ENCODE results near the gene CYP2F1. TPM values are rescaled to one million over a fixed set of nuclear protein-coding genes. Genes with fewer than 3 reads are reported as not detected.
"Not testable (repeated sequence)": the region's sequence is repeated elsewhere in the genome, so short reads cannot be mapped to it uniquely, and the experiment has no call there.

CYP2F1 gene
- total RNA-seq = not detected in 2 replicates

- no peaks in the 10 kb centered on the region for H3K36me3 Mint-ChIP-seq (ENCODE audit: low read depth)
- peaks cover 6% of the 10 kb centered on the region for H3K27me3 Mint-ChIP-seq (ENCODE audit: insufficient read depth)
- intact Hi-C loops (cut with micrococcal nuclease) = no loop called here
- no peak for DNase-seq (ENCODE audit: low spot score)
- no peaks in the 10 kb centered on the region for H3K9me3 Mint-ChIP-seq
- no peak within 1 kb of the TSS for H3K4me3 Mint-ChIP-seq
- H3K4me1 Mint-ChIP-seq (ENCODE audit: low read depth) = no peaks in the 10 kb centered on the region
- no peak within 1 kb of the TSS for H3K27ac Mint-ChIP-seq
Observed at GRCh38 chr19:41114132-41114531, at the start of gene CYP2F1. TSS of gene CYP2F1 (plus strand) at chr19:41114432. CDS start at chr19:41116189, 1,757 bp downstream.

GRCh38 chr19:41064974-41065569 lies 49.2 kb upstream of the CYP2F1 start:
- Mint-ChIP-seq H3K4me1 (ENCODE audit: low read depth) (no peaks in the 10 kb centered on the region), H3K9me3 (no peaks in the 10 kb centered on the region), H3K27me3 (ENCODE audit: insufficient read depth) (peaks cover 20% of the 10 kb centered on the region), H3K36me3 (ENCODE audit: low read depth) (no peaks in the 10 kb centered on the region), H3K4me3 (no peak overlapping the region), H3K27ac (no peak overlapping the region)
- DNase-seq (ENCODE audit: low spot score) = no peak
- intact Hi-C loops (cut with micrococcal nuclease) = no loop called here

GRCh38 chr19:41076286-41076685 lies 37.9 kb upstream of the CYP2F1 start:
- Mint-ChIP-seq H3K9me3 (no peaks in the 10 kb centered on the region), H3K36me3 (ENCODE audit: low read depth) (no peaks in the 10 kb centered on the region), H3K27me3 (ENCODE audit: insufficient read depth) (peaks cover 30% of the 10 kb centered on the region), H3K4me1 (ENCODE audit: low read depth) (no peaks in the 10 kb centered on the region), H3K27ac (no peak overlapping the region), H3K4me3 (no peak overlapping the region)
- DNase-seq (ENCODE audit: low spot score) = no peak
- intact Hi-C loops (cut with micrococcal nuclease) = no loop called here

GRCh38 chr19:41083516-41083915 lies 30.7 kb upstream of the CYP2F1 start:
- H3K9me3 Mint-ChIP-seq = no peaks in the 10 kb centered on the region
- no peaks in the 10 kb centered on the region for H3K36me3 Mint-ChIP-seq (ENCODE audit: low read depth)
- H3K27ac Mint-ChIP-seq = no peak overlapping the region
- H3K4me1 Mint-ChIP-seq (ENCODE audit: low read depth) = no peaks in the 10 kb centered on the region
- no peak overlapping the region for H3K4me3 Mint-ChIP-seq
- H3K27me3 Mint-ChIP-seq (ENCODE audit: insufficient read depth) = peaks cover 15% of the 10 kb centered on the region
- intact Hi-C loops (cut with micrococcal nuclease) = no loop called here
- DNase-seq (ENCODE audit: low spot score) = no peak

- H3K27ac Mint-ChIP-seq = no peak overlapping the region
- H3K36me3 Mint-ChIP-seq (ENCODE audit: low read depth) = no peaks in the 10 kb centered on the region
- no peak for DNase-seq (ENCODE audit: low spot score)
- no peak overlapping the region for H3K4me3 Mint-ChIP-seq
- intact Hi-C loops (cut with micrococcal nuclease) = no loop called here
- no peaks in the 10 kb centered on the region for H3K4me1 Mint-ChIP-seq (ENCODE audit: low read depth)
- no peaks in the 10 kb centered on the region for H3K9me3 Mint-ChIP-seq
- H3K27me3 Mint-ChIP-seq (ENCODE audit: insufficient read depth) = peaks cover 24% of the 10 kb centered on the region
Observed at GRCh38 chr19:41085748-41086415, 28.4 kb upstream of the CYP2F1 start.

- H3K4me1 Mint-ChIP-seq (ENCODE audit: low read depth) = no peaks in the 10 kb centered on the region
- intact Hi-C loops (cut with micrococcal nuclease) = no loop called here
Observed at GRCh38 chr19:41088151-41088550, 26.1 kb upstream of the CYP2F1 start, which contains the start of gene CYP2A13. TSS of gene CYP2A13 (plus strand) at chr19:41088451. CDS start at chr19:41088472, 21 bp downstream.

GRCh38 chr19:41089959-41090358 lies 24.3 kb upstream of the CYP2F1 start:
- peaks cover 34% of the 10 kb centered on the region for H3K27me3 Mint-ChIP-seq (ENCODE audit: insufficient read depth)
- H3K27ac Mint-ChIP-seq = no peak overlapping the region
- no peaks in the 10 kb centered on the region for H3K36me3 Mint-ChIP-seq (ENCODE audit: low read depth)
- no peak for DNase-seq (ENCODE audit: low spot score)
- no peaks in the 10 kb centered on the region for H3K4me1 Mint-ChIP-seq (ENCODE audit: low read depth)
- H3K9me3 Mint-ChIP-seq = no peaks in the 10 kb centered on the region
- H3K4me3 Mint-ChIP-seq = no peak overlapping the region
- intact Hi-C loops (cut with micrococcal nuclease) = no loop called here

More at GRCh38 chr19:41088151-41088550, 26.1 kb upstream of the CYP2F1 start, which contains the start of gene CYP2A13:
- no peaks in the 10 kb centered on the region for H3K36me3 Mint-ChIP-seq (ENCODE audit: low read depth)
- peaks cover 34% of the 10 kb centered on the region for H3K27me3 Mint-ChIP-seq (ENCODE audit: insufficient read depth)
- no peaks in the 10 kb centered on the region for H3K9me3 Mint-ChIP-seq
- H3K27ac Mint-ChIP-seq = no peak within 1 kb of the TSS
- H3K4me3 Mint-ChIP-seq = no peak within 1 kb of the TSS
- DNase-seq (ENCODE audit: low spot score) = no peak

GRCh38 chr19:41095703-41096102 lies 18.5 kb upstream of the CYP2F1 start:
- intact Hi-C loops (cut with micrococcal nuclease) = no loop called here
- Mint-ChIP-seq H3K27me3 (ENCODE audit: insufficient read depth) (peaks cover 15% of the 10 kb centered on the region), H3K36me3 (ENCODE audit: low read depth) (no peaks in the 10 kb centered on the region), H3K9me3 (no peaks in the 10 kb centered on the region), H3K4me1 (ENCODE audit: low read depth) (no peaks in the 10 kb centered on the region), H3K27ac (no peak overlapping the region), H3K4me3 (no peak overlapping the region)
- DNase-seq (ENCODE audit: low spot score) = no peak

GRCh38 chr19:41096353-41096752 lies 17.9 kb upstream of the CYP2F1 start:
- Mint-ChIP-seq H3K36me3 (ENCODE audit: low read depth) (no peaks in the 10 kb centered on the region), H3K4me1 (ENCODE audit: low read depth) (no peaks in the 10 kb centered on the region), H3K9me3 (peaks cover 2% of the 10 kb centered on the region), H3K4me3 (no peak overlapping the region), H3K27me3 (ENCODE audit: insufficient read depth) (peaks cover 10% of the 10 kb centered on the region), H3K27ac (no peak overlapping the region)
- intact Hi-C loops (cut with micrococcal nuclease) = no loop called here
- no peak for DNase-seq (ENCODE audit: low spot score)

GRCh38 chr19:41097302-41097701 lies 16.9 kb upstream of the CYP2F1 start:
- intact Hi-C loops (cut with micrococcal nuclease) = no loop called here
- Mint-ChIP-seq H3K27ac (no peak overlapping the region), H3K9me3 (peaks cover 11% of the 10 kb centered on the region), H3K36me3 (ENCODE audit: low read depth) (no peaks in the 10 kb centered on the region), H3K4me1 (ENCODE audit: low read depth) (no peaks in the 10 kb centered on the region), H3K4me3 (no peak overlapping the region), H3K27me3 (ENCODE audit: insufficient read depth) (peaks cover 8% of the 10 kb centered on the region)
- DNase-seq (ENCODE audit: low spot score) = no peak

- no peak for DNase-seq (ENCODE audit: low spot score)
- no peak overlapping the region for H3K4me3 Mint-ChIP-seq
- H3K9me3 Mint-ChIP-seq = peaks cover 13% of the 10 kb centered on the region
- no peaks in the 10 kb centered on the region for H3K4me1 Mint-ChIP-seq (ENCODE audit: low read depth)
- no peaks in the 10 kb centered on the region for H3K36me3 Mint-ChIP-seq (ENCODE audit: low read depth)
- intact Hi-C loops (cut with micrococcal nuclease) = no loop called here
- peaks cover 8% of the 10 kb centered on the region for H3K27me3 Mint-ChIP-seq (ENCODE audit: insufficient read depth)
- no peak overlapping the region for H3K27ac Mint-ChIP-seq
Observed at GRCh38 chr19:41098762-41099161, 15.5 kb upstream of the CYP2F1 start.

GRCh38 chr19:41102210-41102609 lies 12.0 kb upstream of the CYP2F1 start:
- H3K36me3 Mint-ChIP-seq (ENCODE audit: low read depth); H3K4me3 Mint-ChIP-seq; DNase-seq (ENCODE audit: low spot score); H3K27ac Mint-ChIP-seq; intact Hi-C loops (cut with micrococcal nuclease); H3K4me1 Mint-ChIP-seq (ENCODE audit: low read depth): not testable (repeated sequence)
- peaks cover 11% of the 10 kb centered on the region for H3K27me3 Mint-ChIP-seq (ENCODE audit: insufficient read depth)
- peaks cover 13% of the 10 kb centered on the region for H3K9me3 Mint-ChIP-seq

GRCh38 chr19:41106177-41106576 lies 8.1 kb upstream of the CYP2F1 start:
- Mint-ChIP-seq H3K4me3 (no peak overlapping the region), H3K27ac (no peak overlapping the region), H3K27me3 (ENCODE audit: insufficient read depth) (peaks cover 7% of the 10 kb centered on the region)

More at GRCh38 chr19:41106177-41106576, 8.1 kb upstream of the CYP2F1 start:
- Mint-ChIP-seq H3K4me1 (ENCODE audit: low read depth) (no peaks in the 10 kb centered on the region), H3K9me3 (peaks cover 13% of the 10 kb centered on the region), H3K36me3 (ENCODE audit: low read depth) (no peaks in the 10 kb centered on the region)
- no peak for DNase-seq (ENCODE audit: low spot score)
- intact Hi-C loops (cut with micrococcal nuclease) = no loop called here

All from activated T-helper 1 cell treated with anti-CD3 and anti-CD28 coated beads, Interleukin-12 subunit alpha, Interleukin-12 subunit beta, Interleukin-2, Interleukin-4 antibody, amounts not matched to agents 30 ng/mL and 10 ng/mL and 1 ng/mL, durations not matched to agents 14 hours and 24 hours and 36 hours (primary cell).